Brain pericyte (primary cell): ENCODE results near the gene ZC3H4.
"Not testable (repeated sequence)": the region's sequence is repeated elsewhere in the genome, so short reads cannot be mapped to it uniquely, and the experiment has no call there.

Experiments
- DNase-seq: peaks from one replicate; pipeline ENCODE4 v3.0.0-alpha.2; 2012; ENCODE audit warnings: low read depth, low spot score

ZC3H4 gene

DNA sequence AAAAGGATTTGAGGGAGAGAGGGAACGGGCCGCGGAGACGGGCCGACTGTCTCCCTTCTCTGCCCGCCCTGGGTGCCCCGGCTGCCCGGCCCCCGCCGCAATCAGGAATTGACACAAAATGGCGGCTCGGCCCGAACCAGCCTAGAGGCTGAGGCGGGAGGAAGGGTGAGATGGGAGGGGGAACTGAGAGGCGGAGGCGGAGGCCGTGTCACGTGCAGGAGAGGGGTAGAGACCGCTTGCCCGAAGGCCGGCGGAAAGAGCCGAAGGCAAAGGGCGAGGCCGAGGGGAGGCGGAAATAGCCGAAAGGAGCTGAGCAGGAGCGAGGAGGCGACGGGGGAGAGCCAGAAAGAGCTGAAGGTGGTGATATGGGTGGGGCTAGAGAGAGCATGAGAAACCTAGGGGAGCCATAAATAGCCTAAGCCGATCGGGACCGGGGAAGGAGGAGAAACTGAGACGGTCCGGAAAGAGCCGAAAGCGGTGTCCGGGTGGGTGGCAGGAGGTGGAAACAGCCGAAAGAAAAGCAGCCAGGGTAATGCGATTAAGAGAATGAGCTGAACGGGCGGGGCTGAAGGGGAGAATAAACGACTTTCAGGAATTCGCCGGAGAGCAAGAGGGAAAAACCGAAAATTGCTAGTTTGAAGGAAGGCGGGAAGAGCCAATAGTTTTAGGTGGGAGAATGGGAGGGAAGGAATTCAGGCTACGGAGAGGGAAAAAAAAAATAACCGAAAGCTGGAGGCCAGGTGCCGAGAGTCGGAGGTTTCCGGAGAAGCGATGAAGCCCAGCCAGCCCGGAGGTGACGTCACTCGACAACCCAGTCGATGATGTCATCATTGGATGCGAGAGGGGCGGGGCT, at the start of gene ZC3H4:
Gene ZC3H4 (minus strand): TSS at position 780 of the 853 bp plus-strand sequence. CDS start 1,192 bp downstream, outside the sequence.
- peak; percentile 98 for DNase-seq

DNA sequence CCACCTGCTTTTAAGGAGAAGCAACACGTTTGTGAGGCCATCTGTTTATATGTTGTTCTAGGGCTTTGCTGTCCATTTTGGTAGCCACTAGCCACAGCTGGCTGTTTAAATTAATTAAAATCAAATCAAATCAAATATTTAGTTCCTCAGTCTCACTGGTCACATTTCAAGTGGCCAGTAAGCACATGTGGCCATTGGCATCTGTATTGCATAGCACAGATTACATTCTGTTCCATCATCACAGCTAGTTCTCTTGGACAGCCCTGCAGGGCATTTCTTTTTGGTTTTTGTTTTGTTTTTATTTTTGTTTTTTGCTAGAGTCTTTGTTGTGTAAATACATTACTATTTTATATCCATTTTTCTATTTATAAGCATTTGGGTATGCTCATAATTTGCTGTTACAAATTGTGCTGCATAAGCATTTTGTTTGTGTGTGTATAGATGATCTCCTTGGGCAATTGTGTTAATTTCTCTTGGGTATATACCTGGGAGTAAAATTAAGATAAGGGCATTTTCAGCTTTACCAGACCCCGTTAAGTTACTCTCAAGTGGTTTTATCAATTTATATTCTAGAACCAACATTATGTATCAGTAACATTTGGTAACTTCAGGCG, 48.4 kb upstream of the ZC3H4 start:
- no peak for DNase-seq

DNA sequence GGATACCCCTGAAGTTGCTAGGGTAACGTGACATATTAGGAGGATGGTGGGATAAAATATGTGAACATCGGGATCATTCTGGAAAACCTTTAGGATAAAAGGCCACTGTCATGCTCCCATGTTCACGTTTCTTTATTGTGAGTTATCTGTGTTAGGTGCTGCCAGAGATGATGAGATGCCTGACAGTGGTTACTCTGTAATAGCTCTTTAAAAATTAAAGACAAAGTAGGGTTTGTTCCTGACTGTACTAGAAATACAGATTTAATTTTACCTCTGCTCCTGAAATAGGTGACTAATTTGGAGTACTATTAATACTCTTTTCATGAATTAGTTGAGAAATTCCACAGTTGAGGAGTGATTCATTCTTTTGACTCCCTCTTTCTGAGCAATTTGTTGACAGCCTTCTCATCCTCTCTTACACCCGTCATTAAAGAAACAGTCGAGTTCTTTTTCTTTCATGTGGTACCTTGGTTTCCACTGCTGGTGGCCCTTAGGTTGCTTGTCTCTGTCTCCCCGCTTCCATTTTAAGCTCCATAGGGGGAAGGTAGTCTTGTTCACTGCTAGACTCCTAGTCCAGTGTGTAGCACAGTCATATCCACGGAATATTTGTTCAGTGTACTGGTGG, 45.4 kb upstream of the ZC3H4 start:
- DNase-seq: no peak

DNA sequence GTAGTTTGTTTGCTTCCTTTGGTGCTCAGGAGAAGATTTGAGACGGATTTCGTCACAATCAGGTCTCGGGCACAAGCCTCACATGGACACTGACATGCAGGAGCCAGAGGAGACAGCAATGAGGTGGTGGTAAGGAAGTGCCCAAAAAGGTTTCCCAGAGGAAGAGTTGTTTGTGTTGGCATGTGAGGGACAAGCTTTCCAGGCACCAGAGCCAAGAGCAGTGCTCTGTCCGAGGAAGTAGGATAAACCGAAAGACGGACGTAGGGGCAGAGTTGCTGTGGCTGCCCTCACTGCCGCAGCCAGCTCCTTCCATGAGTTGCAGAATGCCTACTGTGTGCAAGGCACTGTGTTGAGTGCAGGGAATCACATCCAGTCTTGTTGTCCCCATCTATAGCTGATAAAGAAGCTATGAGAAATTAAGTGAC, 44.8 kb upstream of the ZC3H4 start:
- no peak for DNase-seq

DNA sequence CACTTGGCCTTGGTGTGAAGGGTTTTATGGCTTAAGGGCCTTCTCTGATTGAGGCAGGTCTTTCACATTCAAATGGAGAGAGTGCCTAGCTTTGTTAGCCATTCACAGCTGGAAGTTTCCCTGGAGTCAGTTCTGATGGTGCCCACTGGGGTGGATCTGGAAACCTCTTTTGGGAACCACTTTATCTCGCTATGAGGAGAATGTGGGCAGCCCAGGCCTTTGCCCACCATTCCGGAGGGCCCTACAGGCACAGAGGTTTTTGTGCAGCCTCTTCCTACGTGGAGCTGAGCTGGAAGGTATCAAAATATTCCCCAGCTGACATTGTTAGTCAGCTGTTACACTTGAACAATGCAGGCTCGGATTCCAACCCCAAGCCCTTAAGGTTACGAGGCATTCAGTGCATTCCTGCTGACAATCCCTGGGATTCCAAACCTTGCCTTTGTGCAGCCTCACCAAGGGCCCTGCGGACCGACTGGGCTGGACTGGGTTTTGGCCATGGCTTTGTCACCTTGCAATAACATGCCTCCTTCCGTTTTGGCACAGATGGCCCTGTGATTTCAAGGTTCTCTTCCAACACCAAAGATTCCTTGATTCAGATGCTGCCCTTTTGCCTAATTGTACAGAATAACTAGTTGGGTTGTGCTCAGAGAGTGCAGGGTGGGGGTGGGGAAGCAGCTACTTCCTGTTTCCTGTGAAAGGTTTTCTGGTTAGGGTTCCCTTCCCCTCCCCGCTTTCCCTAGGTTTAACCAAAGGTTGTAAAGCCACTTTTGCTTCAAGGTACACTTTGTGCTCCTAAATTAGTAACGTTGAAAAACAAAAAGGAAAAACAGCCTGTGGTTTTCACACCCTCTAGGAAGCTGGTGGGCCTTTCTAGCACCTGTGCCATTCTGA, 44.1 kb upstream of the ZC3H4 start:
- DNase-seq: no peak

DNA sequence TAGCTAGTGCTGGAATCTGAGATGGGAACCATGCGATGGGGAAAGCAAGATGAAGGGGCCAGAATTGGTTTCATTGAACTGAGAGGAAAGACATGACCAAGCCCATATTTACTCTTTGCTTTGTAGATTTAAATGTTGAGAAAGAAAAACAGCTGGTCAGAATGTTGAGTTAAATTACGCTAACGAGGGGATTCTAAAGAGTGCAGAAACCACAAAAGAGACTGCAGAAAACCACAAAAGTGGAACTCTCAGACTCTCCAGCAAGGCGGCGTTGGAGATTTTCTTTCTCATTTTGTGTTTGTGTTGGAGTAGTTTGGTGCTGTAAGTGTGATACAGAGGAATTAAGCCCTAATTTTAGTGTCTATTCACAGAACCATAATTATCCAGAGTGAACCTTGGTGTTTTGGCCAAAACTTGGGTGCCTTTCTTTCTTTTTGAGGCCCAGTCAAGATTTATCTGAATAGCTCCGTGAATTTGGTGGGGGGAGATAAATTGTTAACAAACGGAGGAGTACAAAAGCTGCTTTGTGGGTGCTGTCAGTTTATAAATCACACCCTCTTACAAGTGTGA, 43.4 kb upstream of the ZC3H4 start:
- no peak for DNase-seq

DNA sequence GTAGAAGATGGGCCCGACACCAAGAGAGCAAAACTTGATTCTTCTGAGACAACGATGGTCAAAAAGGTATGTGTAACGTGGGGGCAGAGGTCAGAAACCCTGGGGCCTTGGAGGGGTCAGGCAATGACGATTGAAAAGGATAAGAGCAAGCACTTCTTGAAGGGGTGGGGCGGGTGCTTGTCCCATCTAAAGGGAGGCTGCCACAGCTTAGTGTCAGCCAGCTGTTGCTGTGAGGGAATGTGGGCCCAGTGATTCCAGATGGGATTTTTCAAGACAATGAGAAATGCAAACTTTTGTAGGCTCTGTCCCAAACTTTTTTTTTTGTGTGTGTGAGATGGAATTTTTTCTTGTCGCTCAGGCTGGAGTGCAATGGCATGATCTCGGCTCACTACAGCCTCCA, 41.6 kb upstream of the ZC3H4 start:
- DNase-seq: no peak

DNA sequence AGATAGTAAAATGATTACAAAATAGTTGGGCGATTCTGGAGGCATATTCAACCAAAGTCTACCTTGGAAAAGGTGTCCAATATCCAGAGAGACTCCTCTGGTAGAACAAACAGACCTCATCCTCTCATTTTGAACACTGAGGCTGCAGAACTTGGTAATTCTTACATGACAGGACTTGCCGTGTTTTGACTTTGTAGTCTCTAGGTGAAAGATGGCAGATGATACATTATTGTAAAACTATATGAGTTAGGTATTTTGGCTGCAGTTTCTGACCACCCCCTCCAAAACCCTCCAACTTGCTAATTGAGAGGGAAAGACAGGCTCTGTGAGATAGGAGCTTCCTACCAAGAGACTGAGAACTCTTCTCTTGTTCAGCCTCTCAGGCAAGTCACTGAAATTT, 39.7 kb upstream of the ZC3H4 start:
- no peak for DNase-seq

DNA sequence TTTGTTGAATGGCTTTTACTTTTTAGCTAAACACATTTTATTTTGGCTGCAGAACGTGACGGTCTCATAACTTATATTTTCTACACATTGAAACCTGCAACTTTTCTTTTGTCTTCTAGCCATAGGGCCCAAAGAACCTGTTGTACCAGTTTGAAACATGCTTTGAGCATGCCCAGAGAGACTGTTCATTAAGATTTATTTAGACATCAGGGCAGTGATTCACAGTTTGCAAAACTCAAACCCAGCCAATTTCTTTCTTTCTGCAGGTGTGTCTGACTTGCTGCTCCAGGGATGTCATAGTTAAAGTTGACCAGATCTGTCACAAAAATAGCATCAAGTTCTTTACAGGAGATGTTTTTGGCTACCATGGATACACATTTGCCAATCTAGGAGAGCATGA, 39.1 kb upstream of the ZC3H4 start:
- no peak for DNase-seq

DNA sequence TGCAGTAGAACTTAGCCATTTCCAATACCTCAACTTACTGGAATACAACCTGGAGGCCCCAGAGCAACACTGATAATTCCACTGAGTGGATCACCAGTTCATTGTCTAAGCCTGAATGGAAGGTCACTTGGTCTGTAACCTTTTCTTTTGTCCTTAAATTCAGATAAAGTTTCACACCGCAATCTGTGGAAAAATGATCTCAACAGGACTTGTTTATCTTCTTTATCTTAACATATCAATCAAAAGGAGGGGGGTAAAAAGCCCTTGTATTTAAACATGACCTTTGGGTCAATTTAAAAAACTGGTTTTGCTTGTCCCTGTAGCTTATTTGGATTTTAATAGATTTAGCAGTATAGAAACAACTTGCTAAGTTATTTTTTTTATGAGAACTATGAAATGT, 38.6 kb upstream of the ZC3H4 start:
- DNase-seq: no peak

DNA sequence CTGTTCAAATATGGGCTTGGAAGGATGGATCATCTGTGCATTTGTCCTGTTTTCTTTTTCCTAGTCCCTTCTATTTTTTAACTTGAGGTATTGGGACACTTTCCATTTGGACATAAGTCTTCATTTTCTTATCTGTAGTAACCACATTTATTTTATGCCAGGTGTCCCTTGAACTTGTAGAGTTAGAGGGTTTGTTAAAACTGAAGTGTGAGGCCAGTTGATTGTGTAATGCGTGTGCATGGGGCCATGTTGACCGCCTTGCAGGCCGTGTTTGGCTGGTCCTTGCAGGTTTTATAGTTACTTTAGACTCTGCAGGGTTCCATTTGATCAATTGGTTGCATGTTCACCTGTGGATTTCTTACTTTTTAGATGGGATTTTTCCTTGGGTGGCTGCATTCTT, 38.1 kb upstream of the ZC3H4 start:
- DNase-seq: no peak

DNA sequence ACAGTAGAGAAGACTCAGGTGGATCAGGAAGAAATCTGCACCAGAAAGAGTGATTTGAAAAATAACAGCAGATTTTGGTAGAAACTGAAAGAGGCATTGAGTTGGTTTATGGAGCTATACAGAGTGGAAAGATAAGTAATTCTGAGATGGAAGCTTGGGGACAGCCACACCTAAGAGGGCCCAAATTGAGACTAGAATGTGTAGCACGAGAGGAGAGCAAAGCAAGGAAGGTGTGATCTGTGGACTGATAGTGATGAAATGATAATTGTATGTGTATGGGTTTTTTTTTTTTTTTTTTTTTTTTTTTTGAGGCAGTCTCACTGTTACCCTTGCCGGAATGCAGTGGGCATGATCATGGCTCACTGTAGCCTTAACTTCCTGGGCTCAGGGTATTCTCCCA, 33.3 kb upstream of the ZC3H4 start:
- no peak for DNase-seq

DNA sequence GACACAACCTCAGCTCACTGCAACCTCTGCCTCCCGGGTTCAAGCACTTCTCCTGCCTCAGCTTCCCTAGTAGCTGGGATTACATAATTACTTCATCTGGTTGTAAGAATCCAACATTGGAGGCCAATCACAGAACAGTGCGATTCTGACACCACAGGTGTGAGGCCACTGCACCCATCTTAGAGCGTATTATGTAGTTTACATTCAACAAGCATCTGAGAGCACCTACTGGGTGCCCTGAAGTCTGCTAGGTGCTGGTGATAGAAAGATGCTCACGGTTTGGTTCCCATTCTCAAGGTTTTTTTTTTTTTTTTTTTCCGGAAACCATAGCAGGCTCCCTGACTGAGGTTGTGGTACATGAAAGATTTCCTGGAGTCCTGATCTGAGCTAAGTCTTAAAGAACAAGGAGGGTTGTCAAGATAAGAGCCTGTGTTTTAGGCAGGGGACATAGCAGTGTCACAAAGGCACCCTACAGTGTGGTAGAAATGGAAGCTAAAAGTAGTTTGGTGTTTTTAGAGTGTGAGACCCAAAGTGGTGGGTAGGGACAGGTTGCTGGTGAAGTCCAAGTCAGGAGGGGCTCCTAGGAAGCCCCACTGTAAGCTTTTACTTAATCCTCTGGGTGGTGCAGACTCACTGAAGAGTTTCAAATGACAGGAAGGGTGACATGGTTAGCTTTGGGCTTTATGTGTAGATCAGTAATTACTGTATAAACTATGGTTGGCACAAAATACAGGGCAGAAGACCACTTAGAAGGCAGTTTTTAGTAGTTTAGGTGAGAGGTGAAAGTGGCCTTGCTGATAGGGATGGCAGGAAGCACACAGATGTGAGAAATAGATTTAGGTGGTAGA, 32.3 kb upstream of the ZC3H4 start:
- no peak for DNase-seq

DNA sequence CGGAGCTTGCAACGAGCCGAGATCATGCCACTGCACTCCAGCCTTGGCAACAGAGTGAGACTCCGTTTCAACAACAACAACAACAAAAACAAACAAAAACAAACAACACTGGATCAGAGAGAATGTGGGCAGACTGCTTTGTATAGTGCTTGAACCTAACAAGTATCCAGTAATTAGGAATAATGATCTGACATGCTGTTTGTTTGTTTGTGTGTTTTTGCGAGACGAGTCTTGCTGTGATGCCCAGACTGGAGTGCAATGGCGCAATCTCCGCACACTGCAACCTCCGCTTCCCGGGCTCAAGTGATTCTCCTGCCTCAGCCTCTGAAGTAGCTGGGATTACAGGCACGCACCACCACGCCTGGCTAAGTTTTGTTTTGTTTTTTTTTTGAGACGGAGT, 31.1 kb upstream of the ZC3H4 start:
- DNase-seq: no peak

DNA sequence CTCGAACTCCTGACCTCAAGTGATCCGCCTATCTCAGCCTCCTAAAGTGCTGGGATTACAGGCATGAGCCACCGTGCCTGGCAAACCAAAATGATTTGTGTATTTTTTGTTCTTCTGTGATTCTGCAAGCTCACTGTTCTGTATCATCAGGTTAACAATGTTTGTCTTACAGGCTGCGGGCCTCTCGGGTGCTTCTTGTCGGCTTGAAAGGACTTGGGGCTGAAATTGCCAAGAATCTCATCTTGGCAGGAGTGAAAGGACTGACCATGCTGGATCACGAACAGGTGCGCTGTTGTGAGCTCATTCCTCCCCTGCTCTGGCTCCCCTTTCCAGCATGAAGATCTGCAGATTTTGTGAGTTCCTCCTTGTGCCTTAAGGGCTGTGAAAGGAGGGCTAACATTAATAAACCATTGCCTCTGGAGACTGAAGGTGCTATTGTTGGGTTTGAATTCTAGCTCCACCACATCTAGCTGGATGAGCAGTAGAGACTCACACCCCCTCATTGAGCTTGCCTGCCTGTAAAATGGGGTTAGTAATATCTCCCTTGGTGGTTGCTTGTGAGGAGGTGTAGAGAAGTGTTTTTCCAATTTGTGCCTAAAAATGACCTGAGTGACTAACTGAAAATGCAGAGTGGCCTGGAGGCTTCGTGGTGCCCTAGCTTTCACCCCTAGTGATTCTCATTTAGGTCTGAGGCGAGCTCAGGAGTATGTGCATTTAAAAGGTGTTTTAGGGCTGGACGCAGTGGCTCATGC, 29.9 kb upstream of the ZC3H4 start:
- DNase-seq: no peak

DNA sequence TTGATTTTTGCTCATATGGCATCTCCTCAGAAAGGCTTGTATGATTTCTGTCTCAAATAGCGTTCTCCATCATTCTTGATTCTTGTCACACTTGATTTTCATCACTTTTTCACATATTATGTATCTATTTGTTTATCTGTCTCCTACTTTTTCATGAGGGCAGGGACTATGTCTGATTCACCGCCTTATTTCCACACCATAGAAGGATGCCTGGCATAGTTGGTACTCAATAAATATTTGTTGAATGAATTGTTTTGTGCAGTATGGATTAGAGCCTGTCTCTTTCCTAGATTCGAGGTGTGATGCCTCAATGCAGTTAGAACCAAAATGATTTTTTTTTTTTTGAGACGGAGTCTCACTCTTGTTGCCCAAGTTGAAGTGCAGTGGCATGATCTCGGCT, 29.2 kb upstream of the ZC3H4 start:
- DNase-seq: no peak

DNA sequence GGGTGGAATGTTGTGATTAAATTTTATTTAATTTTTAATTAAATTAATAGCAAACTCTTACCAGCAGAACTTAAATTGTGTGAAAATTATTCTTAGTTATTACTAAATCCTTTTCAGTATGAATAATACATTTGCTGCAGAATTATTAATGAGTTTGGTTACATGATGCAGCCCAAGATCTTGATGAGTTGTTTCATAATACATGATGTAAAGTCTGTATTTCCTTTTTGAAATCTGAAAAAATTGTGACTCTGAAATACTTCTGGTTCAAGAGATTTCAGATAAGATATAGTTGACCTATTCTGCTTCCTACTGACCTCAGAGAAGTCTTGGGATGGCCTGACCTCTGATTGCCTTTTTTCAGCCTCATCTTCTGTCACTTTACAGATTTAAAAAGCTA, 28.1 kb upstream of the ZC3H4 start:
- no peak for DNase-seq

DNA sequence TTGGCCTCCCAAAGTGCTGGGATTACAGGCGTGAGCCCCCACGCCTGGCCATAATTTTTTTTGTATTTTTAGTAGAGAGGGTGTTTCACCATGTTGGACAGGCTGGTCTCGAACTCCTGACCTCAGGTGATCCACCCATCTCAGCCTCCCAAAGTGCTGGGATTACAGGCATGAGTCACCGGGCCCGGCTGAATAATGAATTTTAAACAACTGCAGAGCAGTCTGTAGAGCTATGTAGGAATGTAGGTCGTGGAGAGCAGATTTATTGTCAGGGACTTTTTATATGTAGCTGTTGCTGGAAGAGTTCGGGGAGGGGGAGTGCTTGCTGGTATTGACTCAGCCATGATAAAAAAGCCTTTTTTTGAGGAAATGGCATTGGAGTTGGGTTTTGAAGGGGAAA, 27.7 kb upstream of the ZC3H4 start:
- not testable (repeated sequence) for DNase-seq

DNA sequence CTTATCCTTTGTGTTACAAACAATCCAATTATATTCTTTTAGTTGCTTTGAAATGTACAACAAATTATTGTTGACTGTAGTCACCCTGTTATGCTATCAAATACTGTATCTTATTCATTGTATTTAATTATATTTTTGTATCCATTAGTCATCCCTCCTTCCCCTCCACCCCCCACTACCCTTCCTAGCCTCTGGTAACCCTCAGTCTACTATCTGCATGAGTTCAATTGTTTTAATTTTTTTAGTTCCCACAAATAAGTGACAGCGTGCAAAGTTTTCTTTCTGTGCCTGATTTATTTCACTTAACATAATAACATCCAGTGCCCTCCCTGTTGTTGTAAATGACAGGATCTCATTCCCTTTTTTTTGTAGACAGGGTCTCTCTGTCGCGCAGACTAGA, 21.6 kb upstream of the ZC3H4 start:
- no peak for DNase-seq

DNA sequence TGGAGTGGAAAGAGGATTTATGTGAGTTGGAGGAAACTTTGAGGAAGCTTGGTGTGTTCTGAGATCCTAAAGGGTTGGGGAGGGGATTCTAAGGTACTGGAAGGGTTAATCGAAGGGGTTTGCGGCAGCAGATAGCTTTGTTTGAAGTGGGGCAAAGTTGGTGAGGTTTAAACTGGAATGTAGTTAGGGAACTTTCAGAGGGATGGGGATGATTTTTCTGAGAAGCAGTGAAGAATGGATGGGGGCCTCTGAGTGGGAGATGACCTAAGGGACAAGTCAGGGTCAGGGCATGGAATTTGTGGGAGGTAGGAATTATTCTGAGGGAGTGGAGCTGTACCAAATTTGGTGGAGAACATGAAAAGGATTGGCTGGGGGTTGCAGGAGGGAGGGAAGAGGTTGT, 21.0 kb upstream of the ZC3H4 start:
- no peak for DNase-seq
